Brain microvascular endothelial cell (primary cell): Measurements from ENCODE around the gene HSF5.
"Not testable (repeated sequence)": the region's sequence is repeated elsewhere in the genome, so short reads cannot be mapped to it uniquely, and the experiment has no call there.

Experiments used
- DNase-seq: peaks from one replicate; pipeline ENCODE4 v3.0.0-alpha.2; 2020
- H3K27ac ChIP-seq: fragments of 250-450 bp; sonication (Bioruptor Pico); 2 replicates; pipeline ENCODE4 v1.5.1; 2020; ENCODE audit warnings: mild to moderate bottlenecking, moderate library complexity
- H3K27me3 ChIP-seq: fragments of 250-450 bp; sonication (Bioruptor Pico); replicated peaks from 2 replicates; pipeline ENCODE4 v1.5.1; 2020; ENCODE audit warnings: mild to moderate bottlenecking
- H3K36me3 ChIP-seq: fragments of 250-450 bp; sonication (Bioruptor Pico); replicated peaks from 2 replicates; pipeline ENCODE4 v1.5.1; 2020; ENCODE audit warnings: mild to moderate bottlenecking
- H3K4me3 ChIP-seq: 2 replicates; pipeline ENCODE4 v1.5.1; 2011; ENCODE audit warnings: low read depth, mild to moderate bottlenecking, control low read depth, low read length, moderate library complexity
- CTCF ChIP-seq: IDR thresholded peaks from 2 replicates; pipeline ENCODE4 v1.5.1; 2011; ENCODE audit warnings: low read depth, mild to moderate bottlenecking, moderate library complexity, low read length, control low read depth, inconsistent platforms; ENCODE audit errors: missing control alignments
- in situ Hi-C: cut with HindIII; loops from 2 replicates; pipeline ENCODE4 v1.10.0; 2017; ENCODE audit warnings: low sequenced_read_pairs, low pct_ligation_motif_present

HSF5 gene

DNA sequence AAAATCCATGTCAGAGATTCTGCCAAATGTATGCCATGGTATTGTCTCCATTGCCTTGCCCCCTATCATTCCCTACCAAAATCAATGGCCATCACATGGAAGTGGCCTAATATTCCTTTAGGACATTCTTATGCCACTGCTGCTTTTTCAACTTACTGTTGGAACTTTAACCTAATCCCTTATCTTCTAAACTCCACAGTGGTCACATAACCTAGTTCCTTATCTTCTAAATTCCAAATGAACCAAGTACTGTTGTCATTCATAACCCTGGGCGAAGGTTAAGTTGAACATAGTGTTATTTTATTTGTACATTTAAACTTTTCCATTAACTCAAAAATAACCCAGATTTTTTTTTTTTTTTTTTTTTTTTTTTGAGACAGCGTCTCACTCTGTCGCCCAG, 3.6 kb downstream of the HSF5 start:
- in situ Hi-C loops: no loop called here
- no peak overlapping the region for H3K27ac ChIP-seq

GRCh38 chr17:58481798-58482197, 6.4 kb downstream of the HSF5 start:
- H3K27me3 ChIP-seq, H3K4me3 ChIP-seq, H3K27ac ChIP-seq, H3K36me3 ChIP-seq, in situ Hi-C loops, DNase-seq: not testable (repeated sequence)

More for the DNA sequence above, 3.6 kb downstream of the HSF5 start:
- DNase-seq: no peak
- Histone ChIP-seq H3K4me3 (no peak overlapping the region), H3K27me3 (no peaks in the 10 kb centered on the region), H3K36me3 (no peaks in the 10 kb centered on the region)
- TF ChIP-seq CTCF: no peak

DNA sequence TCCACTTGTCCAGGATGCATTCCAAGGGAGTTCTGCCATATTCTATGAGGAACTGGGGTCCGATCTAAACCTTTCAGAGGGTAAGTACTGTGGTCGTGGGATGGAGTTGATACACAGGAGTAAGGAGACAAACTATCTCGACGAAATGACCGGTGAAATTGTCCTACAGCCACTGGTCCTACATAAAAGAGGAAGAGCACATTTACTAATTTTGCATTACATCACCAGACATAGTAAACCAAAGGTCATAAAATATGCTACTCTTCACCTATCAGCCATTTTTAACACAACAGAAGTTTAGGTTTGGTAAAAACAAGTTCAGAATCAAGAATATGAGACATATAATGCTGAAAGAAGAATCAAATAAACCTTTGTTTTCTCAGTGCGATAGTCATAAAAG, 8.1 kb downstream of the HSF5 start:
- no peaks in the 10 kb centered on the region for H3K27me3 ChIP-seq
- TF ChIP-seq CTCF: no peak
- H3K36me3 ChIP-seq: no peaks in the 10 kb centered on the region
- no peak overlapping the region for H3K27ac ChIP-seq
- H3K4me3 ChIP-seq: no peak overlapping the region
- in situ Hi-C loops: no loop called here
- DNase-seq: no peak

GRCh38 chr17:58476812-58477211, 11.4 kb downstream of the HSF5 start:
- TF ChIP-seq CTCF: no peak
- Histone ChIP-seq H3K4me3 (no peak overlapping the region), H3K27ac (no peak overlapping the region), H3K36me3 (no peaks in the 10 kb centered on the region), H3K27me3 (no peaks in the 10 kb centered on the region)
- in situ Hi-C loops: no loop called here
- DNase-seq: no peak

DNA sequence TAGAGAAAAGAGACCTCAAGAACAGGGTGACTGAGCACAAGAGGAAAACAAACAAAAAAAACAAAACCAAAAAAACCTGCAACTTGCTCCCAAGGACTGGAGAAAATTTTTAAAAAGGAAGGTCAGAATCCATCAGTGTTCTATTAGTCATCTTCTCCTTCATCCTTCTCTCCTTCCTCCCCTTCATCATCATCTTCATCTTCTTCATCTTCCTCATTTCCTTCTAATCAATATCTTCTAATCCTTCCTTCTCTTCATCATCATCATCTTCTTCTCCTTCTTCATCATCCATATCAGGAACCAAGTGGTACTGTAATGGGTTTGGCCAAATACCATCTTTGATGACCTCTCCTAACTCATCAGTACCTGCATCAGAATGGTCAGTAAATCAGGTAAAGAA, 12.2 kb downstream of the HSF5 start:
- DNase-seq: no peak
- no peak overlapping the region for H3K27ac ChIP-seq
- H3K27me3 ChIP-seq: no peaks in the 10 kb centered on the region
- TF ChIP-seq CTCF: no peak
- in situ Hi-C loops: no loop called here
- H3K36me3 ChIP-seq: no peaks in the 10 kb centered on the region
- no peak overlapping the region for H3K4me3 ChIP-seq

DNA sequence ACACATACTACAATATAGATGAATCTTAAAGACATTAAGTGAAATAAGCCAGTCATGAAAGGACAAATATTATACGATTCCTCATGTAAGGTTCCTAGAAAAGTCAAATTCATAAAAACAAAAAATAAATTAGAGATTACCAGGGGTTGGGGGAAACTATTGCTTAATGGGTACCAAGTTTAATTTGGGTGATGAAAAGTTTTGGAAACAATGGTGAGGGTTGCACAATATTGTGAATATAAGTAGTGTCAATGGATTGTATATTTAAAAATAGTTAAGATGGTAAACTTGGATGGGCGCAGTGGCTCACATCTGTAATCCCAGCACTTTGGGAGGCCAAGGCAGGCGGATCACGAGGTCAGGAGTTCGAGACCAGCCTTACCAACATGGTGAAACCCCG, 17.9 kb downstream of the HSF5 start:
- TF ChIP-seq CTCF: no peak
- H3K27ac ChIP-seq: no peak overlapping the region
- no peak for DNase-seq
- no peaks in the 10 kb centered on the region for H3K36me3 ChIP-seq
- peaks cover 4% of the 10 kb centered on the region for H3K27me3 ChIP-seq
- no peak overlapping the region for H3K4me3 ChIP-seq
- in situ Hi-C loops: no loop called here
